H1 (cell line): ENCODE data around the gene KCTD12.

ENCODE experiments used
- ATF3 ChIP-seq: IDR thresholded peaks from 2 replicates; pipeline ENCODE4 v1.6.1; 2011; ENCODE audit warnings: low read depth, mild to moderate bottlenecking, low read length; ENCODE audit not compliant: insufficient read depth
- CHD2 ChIP-seq: IDR thresholded peaks from 2 replicates; pipeline ENCODE4 v1.6.1; 2012; ENCODE audit warnings: low read length, improper control_type of control experiment
- CREB1 ChIP-seq: IDR thresholded peaks from 2 replicates; pipeline ENCODE4 v1.6.1; 2012; ENCODE audit warnings: inconsistent platforms
- CTCF ChIP-seq, 3 experiments: IDR thresholded peaks; 1 replicate in 2 of 3; 2 replicates in 1 of 3; pipeline versions ENCODE4 v1.5.1 to v1.6.1; 2011; ENCODE audit warnings: low read length in 3 of 3, mild to moderate bottlenecking in 3 of 3, inconsistent platforms in 2 of 3, low read depth in 1 of 3, moderate library complexity in 1 of 3; ENCODE audit not compliant: insufficient read depth in 1 of 3; ENCODE audit errors: control extremely low read depth in 1 of 3
- EZH2 ChIP-seq: fragments of 200-600 bp; sonication (generic); IDR thresholded peaks from 2 replicates; pipeline ENCODE4 v1.7.1; 2012; ENCODE audit warnings: low read depth, mild to moderate bottlenecking, moderate library complexity, low read length, inconsistent platforms; ENCODE audit not compliant: severe bottlenecking
- KDM1A ChIP-seq: fragments of 200-600, 300-600 bp; sonication (generic); IDR thresholded peaks from 2 replicates; pipeline ENCODE4 v1.7.1; 2016; ENCODE audit warnings: mild to moderate bottlenecking, low read length, borderline replicate concordance
- MAX ChIP-seq: IDR thresholded peaks from 2 replicates; pipeline ENCODE4 v1.6.1; 2012; ENCODE audit warnings: inconsistent platforms
- POLR2A ChIP-seq, 2 experiments: IDR thresholded peaks; 1 replicate in 1 of 2; 2 replicates in 1 of 2; pipeline ENCODE4 v1.6.1; 2011; ENCODE audit warnings: low read depth in 2 of 2, low read length in 2 of 2, mild to moderate bottlenecking in 2 of 2; ENCODE audit errors: control extremely low read depth in 1 of 2
- RXRA ChIP-seq: IDR thresholded peaks from 2 replicates; pipeline ENCODE4 v1.6.1; 2011; ENCODE audit warnings: low read depth, mild to moderate bottlenecking, low read length, moderate library complexity; ENCODE audit not compliant: insufficient read depth
- SIN3A ChIP-seq, 2 experiments: IDR thresholded peaks in 1 of 2; conservative IDR thresholded peaks in 1 of 2; 2 replicates each; pipeline ENCODE4 v1.6.1; 2011 to 2012; ENCODE audit warnings: low read length in 2 of 2, improper control_type of control experiment in 1 of 2, low read depth in 1 of 2, mild to moderate bottlenecking in 1 of 2
- YY1 ChIP-seq: IDR thresholded peaks from 2 replicates; pipeline ENCODE4 v1.6.1; 2011; ENCODE audit warnings: low read depth, mild to moderate bottlenecking, low read length
- ZNF274 ChIP-seq: IDR thresholded peaks from 2 replicates; pipeline ENCODE4 v1.7.0; 2012; ENCODE audit warnings: low read length, borderline replicate concordance; ENCODE audit errors: extremely low read depth

- TF ChIP-seq ZNF274 (no peak), MAX (peak; percentile 73), SIN3A (conservative IDR thresholded peaks at IDR 0.05 in 1 of 2, IDR thresholded peaks at IDR 0.05 in 1 of 2; ENCODE audit: low read depth in 1 of 2, low read length in 2 of 2) (no peak), POLR2A (IDR thresholded peaks at IDR 0.05; ENCODE audit: control extremely low read depth in 1 of 2, low read depth in 2 of 2, low read length in 2 of 2) (0 out of 3 replicates have a peak, but pooled peaks of 1 of the 2 experiments have one; percentile 22), ATF3 (no peak), CTCF (IDR thresholded peaks at IDR 0.05; ENCODE audit: control extremely low read depth in 1 of 3, insufficient read depth in 1 of 3, low read depth in 1 of 3, low read length in 3 of 3) (peak; percentile 29 to 56 (median 29); a peak in 3 of 4 replicates), RXRA (no peak), YY1 (no peak), CREB1 (0 out of 2 replicates have a peak, but pooled peaks have one; percentile 17), EZH2 (no peak), CHD2 (no peak), KDM1A (no peak)
These were observed at the start of gene KCTD12 for GRCh38 chr13:76886292-76887075.
